Neural crest cell (in vitro differentiated cells): ENCODE measurements around the gene SLC38A2. TPM values are rescaled to one million over a fixed set of nuclear protein-coding genes. Genes with fewer than 3 reads are reported as not detected.
A peak's percentile ranks its signal among the peaks of the same experiment; 100 is the strongest.

Experiments
- DNase-seq: peaks from one replicate; pipeline ENCODE4 v3.0.0; 2021; ENCODE audit warnings: low read depth, mixed read lengths, low spot score
- H3K27ac Mint-ChIP-seq: one replicate; pipeline ENCODE4 v1.8.0; 2021; ENCODE audit warnings: mild to moderate bottlenecking, mixed read lengths; ENCODE audit not compliant: unreplicated experiment
- H3K27me3 Mint-ChIP-seq: 2 replicates; pipeline ENCODE4 v1.8.0; 2021; ENCODE audit warnings: low read depth, mild to moderate bottlenecking, mixed read lengths
- H3K36me3 Mint-ChIP-seq: 2 replicates; pipeline ENCODE4 v1.8.0; 2021; ENCODE audit warnings: low read depth, mild to moderate bottlenecking, mixed read lengths
- H3K4me1 Mint-ChIP-seq: 2 replicates; pipeline ENCODE4 v1.8.0; 2021; ENCODE audit warnings: mixed read lengths
- H3K4me3 Mint-ChIP-seq: one replicate; pipeline ENCODE4 v1.8.0; 2021; ENCODE audit warnings: mild to moderate bottlenecking, mixed read lengths
- H3K9me3 Mint-ChIP-seq: 2 replicates; pipeline ENCODE4 v1.8.0; 2021; ENCODE audit warnings: mixed read lengths
- long read RNA-seq: library from polyadenylated mRNA; unstranded; transcript quantifications from one replicate; pipeline ENCODE4 v2.0.0, GENCODE V29; 2020
- total RNA-seq: library from RNA; stranded (reverse); gene quantifications from 2 replicates; pipeline ENCODE4 v1.2.1, GENCODE V29; 2021
- TF ChIP-seq, protein P1 (sequence below): fragments of 200-600 bp; sonication (generic); conservative IDR thresholded peaks from 2 replicates; pipeline ENCODE4 v1.5.0; 2021; ENCODE audit warnings: antibody characterized with exemption, mild to moderate bottlenecking

The SLC38A2 gene
- total RNA-seq = 186 and 199 TPM in 2 replicates
- long read RNA-seq, full-length matches to known transcripts = 40 of 102 reads
- long read RNA-seq, partial matches to known transcripts = 31 of 102 reads
- long read RNA-seq, other reads (novel, unspliced or antisense) = 31 of 102 reads

DNA sequence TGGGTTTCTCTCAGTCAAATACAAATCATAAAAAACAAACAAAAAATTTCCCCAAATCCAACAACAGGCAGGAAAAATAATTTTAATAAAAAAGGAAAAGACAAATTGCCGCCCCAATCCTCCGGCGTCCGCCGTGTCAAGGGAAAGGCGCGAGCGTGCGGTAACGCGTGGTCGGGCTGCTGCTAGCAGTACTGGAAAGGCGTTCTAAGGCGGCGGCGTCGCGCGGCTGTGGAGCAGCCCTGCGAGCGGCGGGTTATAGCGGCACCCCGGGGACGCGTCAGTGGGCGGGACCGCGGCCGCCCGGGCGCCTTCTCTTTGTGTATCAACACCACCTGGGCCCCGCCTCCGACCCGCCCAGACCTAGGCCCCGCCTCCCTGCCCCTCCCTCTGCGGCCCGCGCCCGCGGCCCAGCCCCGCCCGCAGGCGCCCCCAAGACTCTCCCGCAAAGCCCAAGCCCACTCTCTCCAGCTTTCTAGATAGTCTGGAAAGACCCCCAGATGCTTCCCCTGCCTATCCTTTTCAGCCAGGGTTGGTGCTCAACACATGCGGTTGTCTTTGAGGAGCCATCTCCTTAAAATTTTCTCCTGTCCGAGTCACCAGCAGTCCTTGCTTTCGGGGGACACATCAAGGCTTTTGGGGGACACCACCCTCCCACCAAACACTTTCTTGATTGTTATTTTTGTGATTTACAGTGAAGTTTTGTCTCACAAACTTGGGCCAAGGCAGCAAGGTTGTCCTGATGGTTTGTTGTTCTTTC, at the start of gene SLC38A2:
SLC38A2 (minus strand) TSS at position 230 of the 757 bp plus-strand sequence. CDS start 1,480 bp downstream, outside the sequence.
- Mint-ChIP-seq H3K4me3 (peak within 1 kb of the TSS; percentile 100), H3K36me3 (peaks cover 27% of the 10 kb centered on the region), H3K27ac (peak within 1 kb of the TSS; percentile 100), H3K9me3 (no peaks in the 10 kb centered on the region), H3K27me3 (peaks cover 33% of the 10 kb centered on the region), H3K4me1 (peaks cover 45% of the 10 kb centered on the region)
- DNase-seq = peak; percentile 92
- TF ChIP-seq, protein P1, sequence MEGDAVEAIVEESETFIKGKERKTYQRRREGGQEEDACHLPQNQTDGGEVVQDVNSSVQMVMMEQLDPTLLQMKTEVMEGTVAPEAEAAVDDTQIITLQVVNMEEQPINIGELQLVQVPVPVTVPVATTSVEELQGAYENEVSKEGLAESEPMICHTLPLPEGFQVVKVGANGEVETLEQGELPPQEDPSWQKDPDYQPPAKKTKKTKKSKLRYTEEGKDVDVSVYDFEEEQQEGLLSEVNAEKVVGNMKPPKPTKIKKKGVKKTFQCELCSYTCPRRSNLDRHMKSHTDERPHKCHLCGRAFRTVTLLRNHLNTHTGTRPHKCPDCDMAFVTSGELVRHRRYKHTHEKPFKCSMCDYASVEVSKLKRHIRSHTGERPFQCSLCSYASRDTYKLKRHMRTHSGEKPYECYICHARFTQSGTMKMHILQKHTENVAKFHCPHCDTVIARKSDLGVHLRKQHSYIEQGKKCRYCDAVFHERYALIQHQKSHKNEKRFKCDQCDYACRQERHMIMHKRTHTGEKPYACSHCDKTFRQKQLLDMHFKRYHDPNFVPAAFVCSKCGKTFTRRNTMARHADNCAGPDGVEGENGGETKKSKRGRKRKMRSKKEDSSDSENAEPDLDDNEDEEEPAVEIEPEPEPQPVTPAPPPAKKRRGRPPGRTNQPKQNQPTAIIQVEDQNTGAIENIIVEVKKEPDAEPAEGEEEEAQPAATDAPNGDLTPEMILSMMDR = peak; percentile 9

- H3K36me3 Mint-ChIP-seq = peaks cover 8% of the 10 kb centered on the region
- H3K4me1 Mint-ChIP-seq = no peaks in the 10 kb centered on the region
- peaks cover 14% of the 10 kb centered on the region for H3K9me3 Mint-ChIP-seq
- no peaks in the 10 kb centered on the region for H3K27me3 Mint-ChIP-seq
- H3K4me3 Mint-ChIP-seq = no peak overlapping the region
- H3K27ac Mint-ChIP-seq = no peak overlapping the region
- DNase-seq = no peak
- TF ChIP-seq, protein P1 = no peak
Observed at GRCh38 chr12:46419675-46420074, 47.1 kb upstream of the SLC38A2 start.

DNA sequence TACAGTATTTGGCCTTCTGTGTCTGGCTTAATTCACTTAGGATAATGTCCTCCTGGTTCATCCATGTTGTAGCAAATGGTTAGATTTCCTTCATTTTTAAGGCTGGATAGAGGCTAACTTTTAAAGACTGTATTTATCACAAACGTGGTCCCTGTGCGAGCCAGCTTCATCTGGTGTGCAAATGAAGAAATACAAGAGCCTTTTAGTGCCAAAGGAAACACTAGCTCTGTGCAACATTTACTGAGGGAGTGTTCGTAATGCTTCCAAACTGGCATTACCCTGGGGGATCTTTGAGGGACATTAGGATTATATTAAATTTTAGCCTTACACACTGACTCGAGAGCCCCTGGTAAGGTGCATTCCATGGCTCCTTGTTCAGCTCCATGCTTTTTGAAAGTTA, 43.0 kb upstream of the SLC38A2 start:
- Mint-ChIP-seq H3K4me1 (peaks cover 3% of the 10 kb centered on the region), H3K36me3 (peaks cover 3% of the 10 kb centered on the region), H3K27ac (no peak overlapping the region), H3K27me3 (peaks cover 11% of the 10 kb centered on the region), H3K4me3 (no peak overlapping the region), H3K9me3 (peaks cover 8% of the 10 kb centered on the region)
- TF ChIP-seq, protein P1 = no peak
- DNase-seq = no peak

DNA sequence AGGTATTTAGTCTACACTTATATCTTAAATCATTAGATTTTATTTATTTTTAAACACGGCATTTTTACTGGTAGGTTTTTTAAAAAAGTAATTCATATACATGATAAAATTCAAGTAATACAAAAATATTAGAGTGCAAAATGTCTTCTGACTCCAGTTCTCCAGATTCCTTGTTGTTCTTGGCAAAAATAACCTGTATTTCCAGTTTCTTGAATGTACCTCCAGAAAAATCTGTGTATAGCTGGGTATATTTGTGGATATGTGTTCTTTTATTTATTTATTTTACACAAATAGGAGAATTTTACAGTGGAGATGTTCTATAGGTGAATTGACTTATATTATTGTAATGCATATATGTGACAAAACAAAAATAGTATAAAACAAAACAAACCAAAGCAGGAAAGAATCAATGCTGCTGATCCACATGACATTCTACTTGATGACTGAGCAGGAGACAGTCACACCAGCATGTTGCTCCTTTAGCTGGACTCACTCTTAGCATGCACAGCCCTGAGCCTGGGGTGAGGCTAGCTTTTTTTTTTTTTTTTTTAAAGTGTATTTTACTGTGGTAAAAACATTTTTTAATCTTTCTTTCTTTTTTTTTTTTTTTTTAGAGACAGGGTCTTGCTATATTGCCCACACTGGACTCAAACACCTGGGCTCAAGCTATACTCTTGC, 42.2 kb upstream of the SLC38A2 start:
- peaks cover 3% of the 10 kb centered on the region for H3K4me1 Mint-ChIP-seq
- H3K27me3 Mint-ChIP-seq = peaks cover 11% of the 10 kb centered on the region
- TF ChIP-seq, protein P1 = no peak
- H3K36me3 Mint-ChIP-seq = no peaks in the 10 kb centered on the region
- H3K4me3 Mint-ChIP-seq = no peak overlapping the region
- DNase-seq = no peak
- H3K27ac Mint-ChIP-seq = no peak overlapping the region
- H3K9me3 Mint-ChIP-seq = peaks cover 4% of the 10 kb centered on the region

DNA sequence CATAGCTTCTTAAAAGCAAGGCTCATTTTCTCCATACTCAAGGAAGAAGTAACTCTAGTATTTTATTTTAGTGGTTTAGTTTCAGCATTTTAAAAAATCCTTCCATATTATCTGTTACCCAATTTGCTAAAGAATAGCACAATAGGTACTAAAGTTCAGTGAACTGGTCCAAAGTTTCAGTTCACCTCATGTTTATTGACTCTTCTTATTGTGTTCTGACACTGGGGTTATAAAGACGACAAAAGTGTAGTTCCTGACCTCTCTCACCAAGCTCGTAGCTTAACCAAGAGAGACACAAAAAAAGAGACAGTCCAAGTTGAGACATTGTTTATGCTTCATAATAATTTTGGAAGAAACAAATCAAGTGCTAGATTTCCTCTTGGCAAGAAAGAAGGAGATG, 40.8 kb upstream of the SLC38A2 start:
- no peaks in the 10 kb centered on the region for H3K36me3 Mint-ChIP-seq
- H3K9me3 Mint-ChIP-seq = no peaks in the 10 kb centered on the region
- H3K27ac Mint-ChIP-seq = no peak overlapping the region
- H3K4me1 Mint-ChIP-seq = peaks cover 3% of the 10 kb centered on the region
- H3K27me3 Mint-ChIP-seq = peaks cover 11% of the 10 kb centered on the region
- DNase-seq = no peak
- no peak overlapping the region for H3K4me3 Mint-ChIP-seq
- TF ChIP-seq, protein P1 = no peak
